Sigmoid colon (tissue), 7 donors: ENCODE results near the gene LAMB1. TPM values are rescaled to one million over a fixed set of nuclear protein-coding genes. Genes with fewer than 3 reads are reported as not detected.

ENCODE experiments used
- DNase-seq: peaks from one replicate; pipeline ENCODE4 v3.0.0-alpha.2; 2019
- H3K27ac ChIP-seq, 4 donors: fragments of 200-600 bp; sonication (generic); one replicate each; pipeline ENCODE4 v1.5.1; 2016 to 2019; ENCODE audit warnings: mild to moderate bottlenecking in 1 of 4
- H3K27me3 ChIP-seq, 3 donors: fragments of 200-600 bp; sonication (generic); one replicate each; pipeline ENCODE4 v1.5.1; 2019; ENCODE audit warnings: mild to moderate bottlenecking in 1 of 3
- H3K36me3 ChIP-seq, 4 donors: fragments of 200-600 bp; sonication (generic); one replicate each; pipeline ENCODE4 v1.5.1; 2016 to 2019
- H3K4me1 ChIP-seq, 4 donors: fragments of 200-600 bp; sonication (generic); one replicate each; pipeline ENCODE4 v1.5.1; 2017 to 2019
- H3K4me3 ChIP-seq, 4 donors: fragments of 200-600 bp; sonication (generic); one replicate each; pipeline ENCODE4 v1.5.1; 2017 to 2019; ENCODE audit warnings: mild to moderate bottlenecking in 2 of 4, moderate library complexity in 1 of 4
- H3K9me3 ChIP-seq, 4 donors: fragments of 200-600 bp in 3 of 4; sonication (generic) in 3 of 4; one replicate each; pipeline versions ENCODE4 v1.5.1 to v1.6.1; 2013 to 2019
- CTCF ChIP-seq, 4 experiments: fragments of 450-650 bp in 3 of 4; fragments of 200-600 bp in 1 of 4; IDR thresholded peaks; one replicate each; pipeline ENCODE4 v1.5.1; 2016 to 2019; ENCODE audit warnings: antibody characterized with exemption in 4 of 4, mild to moderate bottlenecking in 3 of 4, moderate library complexity in 2 of 4
- EP300 ChIP-seq, 4 donors: sonication (generic); formaldehyde crosslinking; IDR thresholded peaks; one replicate each; pipeline ENCODE4 v1.6.1; 2017; ENCODE audit warnings: antibody characterized with exemption in 4 of 4
- POLR2A ChIP-seq, 2 donors: fragments of 450-650 bp; IDR thresholded peaks; one replicate each; pipeline ENCODE4 v1.6.1; 2016; ENCODE audit warnings: antibody characterized with exemption in 2 of 2, mild to moderate bottlenecking in 2 of 2, moderate library complexity in 2 of 2
- POLR2AphosphoS5 ChIP-seq, 4 donors: sonication (generic); formaldehyde crosslinking; IDR thresholded peaks; one replicate each; pipeline ENCODE4 v1.6.1; 2017; ENCODE audit warnings: antibody characterized with exemption in 4 of 4
- WGBS, 2 donors: extraction: QIAGEN DNeasy Blood & Tissue Kit; methylation state at CpG; one replicate each; pipeline ENCODE4 v1.1.7; 2013; 5-methylcytosine and 5-hydroxymethylcytosine counted together
- intact Hi-C: fragments of 100-400 bp; cut with DNase I; formaldehyde crosslinking; loops from one replicate; pipeline ENCODE4 v1.15.1; 2023
- polyA plus RNA-seq, 3 donors: library from polyadenylated mRNA; stranded (reverse); fragments of 200-250 nt; gene quantifications; one replicate each; pipeline ENCODE4 v1.2.3, GENCODE V29; 2013
- total RNA-seq, 4 donors: library from RNA; depleted of rRNA; stranded (reverse); fragments of >200 nt; gene quantifications; one replicate each; pipeline ENCODE4 v1.1.0, GENCODE V29; 2016
- donor health status: healthy with polysubstance abuse.
- donor health status: Bipolar disorder and iron deficiency.
- donor health status: healthy.

The LAMB1 gene
- total and polyA plus RNA-seq, 7 donors, result 16.9 to 246 (median 161) TPM

- H3K4me3 ChIP-seq, result no peak overlapping the region
- H3K27me3 ChIP-seq, result no peaks in the 10 kb centered on the region
- TF ChIP-seq CTCF (IDR thresholded peaks at IDR 0.05) (no peak), POLR2A (IDR thresholded peaks at IDR 0.05) (no peak), POLR2AphosphoS5 (IDR thresholded peaks at IDR 0.05) (peak in 1 of 4 donors; percentile 10)
- no peaks in the 10 kb centered on the region for H3K9me3 ChIP-seq
- no peak for DNase-seq
- intact Hi-C loops, result no loop called here
- peak overlapping the region; percentile 81 to 90 (median 84) for H3K27ac ChIP-seq
- 95 to 96% methylated on average over 4 of the region's 4 CpGs for WGBS, 2 donors
- H3K4me1 ChIP-seq, result peaks cover 0 to 79% (median 67%) of the 10 kb centered on the region in 4 donors
- peaks cover 3 to 44% (median 15%) of the 10 kb centered on the region in 4 donors for H3K36me3 ChIP-seq
Observed at GRCh38 chr7:107940951-107941350, 62.0 kb downstream of the LAMB1 start.

DNA sequence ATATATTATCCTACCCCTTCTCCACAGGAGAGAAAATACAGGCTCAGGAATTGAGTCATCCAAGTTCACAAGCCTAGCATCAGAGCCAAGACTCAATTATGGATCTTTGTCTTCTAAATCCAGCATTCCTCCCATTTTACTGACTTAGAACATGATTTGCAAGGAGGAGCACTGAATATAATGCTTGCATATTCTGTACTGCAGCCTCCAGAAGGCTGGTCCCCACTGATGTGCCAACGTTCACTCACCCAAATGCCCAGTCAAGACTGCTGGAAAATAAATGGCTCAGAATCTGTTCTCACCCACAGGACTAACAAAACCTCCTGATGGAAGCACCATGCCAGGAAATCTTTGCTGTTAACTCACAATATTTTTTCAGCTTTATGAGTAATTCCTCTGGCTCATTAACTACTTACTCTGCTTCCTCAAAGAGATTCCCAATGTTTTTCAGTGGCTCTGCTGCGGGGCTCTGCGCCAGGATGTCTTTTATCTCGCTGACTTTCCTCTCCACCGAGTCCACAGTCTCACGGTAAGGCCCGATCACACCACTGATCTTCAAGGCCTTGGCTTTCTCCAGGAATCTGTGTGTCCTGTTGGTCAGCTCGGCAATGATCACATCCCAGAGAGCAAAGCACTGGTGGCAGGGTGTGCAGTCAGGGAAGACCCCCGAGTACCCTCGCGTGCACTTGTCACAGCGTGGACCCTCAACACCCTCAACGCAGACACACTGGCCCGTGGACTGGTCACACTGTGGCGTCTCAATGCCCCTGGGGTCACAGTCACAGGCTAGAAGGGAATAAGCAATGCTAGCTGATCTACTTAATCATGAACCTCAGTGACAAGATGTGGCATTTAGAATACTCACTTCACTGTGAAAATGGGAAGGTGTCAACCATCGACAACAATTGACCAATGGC is 63.1 kb downstream of the LAMB1 start:
- TF ChIP-seq CTCF (IDR thresholded peaks at IDR 0.05) (no peak), EP300 (IDR thresholded peaks at IDR 0.05) (peak in 1 of 4 donors; percentile 25), POLR2AphosphoS5 (IDR thresholded peaks at IDR 0.05) (peak; percentile 34 to 60 (median 58)), POLR2A (IDR thresholded peaks at IDR 0.05) (no peak)
- H3K9me3 ChIP-seq, result no peaks in the 10 kb centered on the region
- intact Hi-C loops, result loop anchor here (5.0 kb wide), 1 partner anchor 62 kb away; the partner anchor contains the start of gene LAMB1
- H3K27me3 ChIP-seq, result no peaks in the 10 kb centered on the region
- no peak overlapping the region for H3K4me3 ChIP-seq
- peak overlapping the region; percentile 81 to 90 (median 84) for H3K27ac ChIP-seq
- 89 to 90% methylated on average over 16 of the region's 16 CpGs for WGBS, 2 donors
- H3K4me1 ChIP-seq, result peaks cover 0 to 82% (median 66%) of the 10 kb centered on the region in 4 donors
- peaks cover 3 to 45% (median 18%) of the 10 kb centered on the region in 4 donors for H3K36me3 ChIP-seq
- peak; percentile 90 for DNase-seq

DNA sequence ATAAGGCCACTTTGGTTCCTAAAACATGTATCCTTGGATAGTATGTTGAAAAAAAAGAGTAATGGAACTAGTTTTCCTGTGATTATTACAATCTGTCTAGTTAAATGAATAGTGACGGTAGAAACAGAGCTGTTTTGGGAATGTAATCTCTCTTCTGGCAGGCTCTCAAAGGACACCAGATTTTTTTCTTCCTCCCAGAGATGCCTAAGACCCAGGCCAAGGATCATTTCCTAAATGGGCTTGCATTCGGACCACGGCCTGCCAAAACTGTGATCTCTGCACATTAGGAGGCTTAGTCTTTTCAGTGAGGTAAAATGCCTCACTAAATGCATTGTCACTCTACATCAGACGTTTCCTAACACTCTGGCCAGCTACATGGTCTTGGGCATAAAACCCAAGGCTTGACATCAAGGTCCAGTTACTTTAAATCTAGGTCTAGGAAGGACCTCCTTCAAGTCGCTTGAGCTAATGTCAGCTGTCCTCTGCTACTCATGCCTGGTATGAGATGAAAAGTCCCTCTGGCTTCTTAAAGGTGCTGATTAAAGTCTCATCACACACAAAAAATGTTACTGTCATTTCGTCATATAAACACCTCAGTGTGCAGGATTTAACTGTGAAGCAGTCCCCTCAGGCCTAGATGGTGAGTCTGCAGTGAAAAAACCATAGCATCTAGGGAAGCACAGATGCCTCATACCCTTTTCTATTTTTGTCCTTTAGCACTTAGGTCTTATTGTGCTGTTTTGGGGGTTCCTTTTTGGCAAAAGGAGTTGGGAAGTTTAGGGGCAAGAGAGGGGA is 64.3 kb downstream of the LAMB1 start:
- Histone ChIP-seq H3K27me3 (no peaks in the 10 kb centered on the region), H3K4me1 (peaks cover 0 to 83% (median 74%) of the 10 kb centered on the region in 4 donors), H3K36me3 (peaks cover 3 to 44% (median 12%) of the 10 kb centered on the region in 4 donors), H3K27ac (peak overlapping the region; percentile 81 to 90 (median 84)), H3K9me3 (no peaks in the 10 kb centered on the region), H3K4me3 (no peak overlapping the region)
- TF ChIP-seq POLR2AphosphoS5 (IDR thresholded peaks at IDR 0.05) (peak; percentile 45 to 62 (median 56)), POLR2A (IDR thresholded peaks at IDR 0.05) (no peak), CTCF (IDR thresholded peaks at IDR 0.05) (no peak), EP300 (IDR thresholded peaks at IDR 0.05) (peak in 1 of 4 donors; percentile 9)
- peak; percentile 88 for DNase-seq
- 73 to 84% methylated on average over 6 of the region's 6 CpGs for WGBS, 2 donors
- intact Hi-C loops, result loop anchor here (5.0 kb wide), 1 partner anchor 64 kb away; the partner anchor contains the start of gene LAMB1

DNA sequence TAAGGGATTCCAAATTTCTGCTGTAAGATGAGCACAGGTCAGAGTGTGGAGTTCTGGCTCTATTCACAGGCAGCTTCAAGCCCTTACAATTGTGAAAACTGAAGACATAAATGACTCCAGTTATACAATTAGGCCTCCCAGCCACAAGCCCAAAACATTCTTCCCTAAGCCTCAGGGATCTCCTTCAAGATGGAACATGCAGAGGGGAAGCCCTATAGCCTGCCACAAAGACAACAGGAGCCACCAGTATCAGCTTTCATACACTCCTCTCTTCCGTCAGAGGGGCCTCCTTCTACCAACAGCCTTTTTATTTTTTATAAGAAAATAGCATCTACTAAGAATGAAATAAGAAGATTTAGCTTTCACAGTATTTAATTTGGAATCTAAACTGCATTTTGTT is 65.4 kb downstream of the LAMB1 start:
- Histone ChIP-seq H3K4me1 (peaks cover 0 to 92% (median 85%) of the 10 kb centered on the region in 4 donors), H3K36me3 (peaks cover 3 to 33% (median 7%) of the 10 kb centered on the region in 4 donors), H3K4me3 (no peak overlapping the region), H3K27me3 (no peaks in the 10 kb centered on the region), H3K9me3 (no peaks in the 10 kb centered on the region), H3K27ac (peak overlapping the region; percentile 81 to 90 (median 84))
- intact Hi-C loops, result loop anchor here (5.0 kb wide), 1 partner anchor 65 kb away; the partner anchor contains the start of gene LAMB1
- TF ChIP-seq POLR2A (IDR thresholded peaks at IDR 0.05) (no peak), POLR2AphosphoS5 (IDR thresholded peaks at IDR 0.05) (peak in 1 of 4 donors; percentile 15), CTCF (IDR thresholded peaks at IDR 0.05) (no peak)
- DNase-seq, result no peak
- 94 to 96% methylated on average over 1 of the region's 1 CpG for WGBS, 2 donors
